WERI-Rb-1 (cell line): ENCODE results near the gene KRT82.

Experiments used
- DNase-seq: peaks from one replicate; pipeline ENCODE4 v3.0.0-alpha.2; 2020
- H3K27ac ChIP-seq: fragments of 250-450 bp; sonication (Bioruptor Pico); 2 replicates; pipeline ENCODE4 v1.5.1; 2020; ENCODE audit warnings: mild to moderate bottlenecking, moderate library complexity
- H3K27me3 ChIP-seq: fragments of 250-450 bp; sonication (Bioruptor Pico); 2 replicates; pipeline ENCODE4 v1.5.1; 2021; ENCODE audit warnings: mild to moderate bottlenecking, low read depth, moderate library complexity; ENCODE audit not compliant: insufficient read depth, severe bottlenecking
- H3K36me3 ChIP-seq: fragments of 250-450 bp; sonication (Bioruptor Pico); 2 replicates; pipeline ENCODE4 v1.5.1; 2020; ENCODE audit warnings: mild to moderate bottlenecking, moderate library complexity
- H3K4me3 ChIP-seq: 2 replicates; pipeline ENCODE4 v1.5.1; 2011; ENCODE audit warnings: low read depth, mild to moderate bottlenecking, control low read depth, low read length
- H3K9me3 ChIP-seq: fragments of 250-450 bp; sonication (Bioruptor Pico); 2 replicates; pipeline ENCODE4 v1.5.1; 2021; ENCODE audit warnings: mild to moderate bottlenecking, moderate library complexity; ENCODE audit not compliant: severe bottlenecking
- CTCF ChIP-seq: IDR thresholded peaks from 2 replicates; pipeline ENCODE4 v1.5.1; 2011; ENCODE audit warnings: low read depth, mild to moderate bottlenecking, control low read depth, inconsistent platforms, low read length

KRT82 gene

GRCh38 chr12:52356031-52356761 lies 49.9 kb downstream of the KRT82 start:
- no peaks in the 10 kb centered on the region for H3K27me3 ChIP-seq
- no peak overlapping the region for H3K4me3 ChIP-seq
- H3K9me3 ChIP-seq = no peaks in the 10 kb centered on the region
- H3K27ac ChIP-seq = no peak overlapping the region
- no peaks in the 10 kb centered on the region for H3K36me3 ChIP-seq
- no peak for DNase-seq
- no peak for TF ChIP-seq CTCF

GRCh38 chr12:52355176-52355575 lies 51.0 kb downstream of the KRT82 start:
- no peaks in the 10 kb centered on the region for H3K9me3 ChIP-seq
- no peak overlapping the region for H3K27ac ChIP-seq
- TF ChIP-seq CTCF = no peak
- peaks cover 4% of the 10 kb centered on the region for H3K27me3 ChIP-seq
- H3K36me3 ChIP-seq = no peaks in the 10 kb centered on the region
- H3K4me3 ChIP-seq = no peak overlapping the region
- no peak for DNase-seq

DNA sequence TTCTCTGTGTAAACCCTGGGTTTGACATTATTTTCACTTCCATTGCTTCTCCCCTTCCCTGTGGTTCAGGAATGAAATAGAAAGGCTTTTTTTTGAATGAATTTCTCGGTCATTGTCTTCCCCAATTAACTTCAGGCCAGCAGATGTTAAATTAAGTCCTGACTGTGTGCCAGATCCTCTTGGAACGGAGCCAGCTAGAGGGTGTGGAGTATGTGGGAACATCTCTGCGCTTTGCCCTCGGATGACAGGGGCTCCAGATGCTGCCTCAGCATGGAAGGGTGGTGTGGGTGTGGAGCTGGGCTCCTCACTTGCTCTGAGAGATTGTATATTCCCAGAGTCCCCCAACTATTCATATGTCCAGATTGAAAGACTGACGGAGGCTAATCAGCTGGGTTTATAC lies 51.9 kb downstream of the KRT82 start:
- Histone ChIP-seq H3K4me3 (no peak overlapping the region), H3K27ac (no peak overlapping the region), H3K27me3 (peaks cover 8% of the 10 kb centered on the region), H3K36me3 (no peaks in the 10 kb centered on the region), H3K9me3 (no peaks in the 10 kb centered on the region)
- no peak for TF ChIP-seq CTCF
- DNase-seq = no peak

DNA sequence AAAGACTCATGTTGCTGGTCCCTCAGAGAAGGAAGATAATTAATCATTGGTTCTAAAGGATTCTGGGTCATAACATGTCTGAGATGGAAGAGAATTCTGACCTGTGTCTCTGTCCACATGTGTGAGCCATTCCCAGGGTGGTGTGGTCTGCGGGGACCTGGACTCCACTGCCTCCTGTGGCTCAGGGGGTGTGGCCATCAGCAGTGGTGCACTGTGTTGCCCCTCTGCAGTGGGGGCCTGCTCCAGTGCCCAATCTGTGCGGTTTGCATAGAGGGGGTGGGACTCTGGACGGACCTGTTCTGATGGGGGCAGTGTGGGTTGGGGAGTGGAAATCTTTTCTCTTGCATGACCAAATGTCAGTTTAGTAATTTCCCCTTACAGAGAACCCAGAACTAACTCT lies 52.4 kb downstream of the KRT82 start:
- no peak overlapping the region for H3K27ac ChIP-seq
- TF ChIP-seq CTCF = no peak
- no peaks in the 10 kb centered on the region for H3K36me3 ChIP-seq
- no peak overlapping the region for H3K4me3 ChIP-seq
- peaks cover 8% of the 10 kb centered on the region for H3K27me3 ChIP-seq
- DNase-seq = no peak
- no peaks in the 10 kb centered on the region for H3K9me3 ChIP-seq

- Histone ChIP-seq H3K27me3 (peaks cover 8% of the 10 kb centered on the region), H3K9me3 (no peaks in the 10 kb centered on the region), H3K36me3 (no peaks in the 10 kb centered on the region), H3K27ac (no peak overlapping the region), H3K4me3 (no peak overlapping the region)
- DNase-seq = no peak
- TF ChIP-seq CTCF = no peak
Measured at GRCh38 chr12:52352951-52353350, 53.2 kb downstream of the KRT82 start.
